ENCODE measurements around the gene TRIM44.

The TRIM44 gene

DNA sequence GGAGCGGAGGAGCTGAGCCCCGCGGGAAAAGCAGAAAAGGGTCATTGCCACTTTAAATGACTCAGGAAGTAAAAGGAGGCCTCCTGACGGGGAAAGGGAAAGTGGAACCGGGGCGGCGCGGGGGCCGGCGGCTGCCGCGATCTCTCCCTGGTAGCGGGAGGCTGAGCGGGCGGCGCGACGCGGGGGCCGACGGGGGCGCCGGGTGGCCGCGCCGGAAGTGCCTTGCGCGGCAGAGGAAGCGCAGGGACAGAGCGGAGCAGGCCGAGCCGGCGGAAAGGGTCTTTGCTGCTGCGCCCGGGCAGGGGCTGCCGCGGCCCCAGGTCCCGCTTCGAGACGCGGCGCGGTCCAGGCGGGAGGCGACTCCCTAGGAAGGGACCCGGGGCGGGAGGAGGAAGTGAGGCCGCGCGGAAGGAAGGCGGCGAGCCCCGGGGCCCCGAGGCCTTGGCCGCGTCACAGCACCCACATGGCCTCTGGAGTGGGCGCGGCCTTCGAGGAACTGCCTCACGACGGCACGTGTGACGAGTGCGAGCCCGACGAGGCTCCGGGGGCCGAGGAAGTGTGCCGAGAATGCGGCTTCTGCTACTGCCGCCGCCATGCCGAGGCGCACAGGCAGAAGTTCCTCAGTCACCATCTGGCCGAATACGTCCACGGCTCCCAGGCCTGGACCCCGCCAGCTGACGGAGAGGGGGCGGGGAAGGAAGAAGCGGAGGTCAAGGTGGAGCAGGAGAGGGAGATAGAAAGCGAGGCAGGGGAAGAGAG lies at the start of gene TRIM44:
Gene TRIM44, plus strand, starts transcription at position 127 of the 759 bp plus-strand sequence. Its CDS starts 337 bp downstream, at position 464.
- no peak within 1 kb of the TSS for H3K27ac ChIP-seq (ENCODE audit: low read depth, low read length, poor library complexity, severe bottlenecking)
- no peaks in the 10 kb centered on the region for H3F3A ChIP-seq (ENCODE audit: insufficient read depth, low read length)
- H3K27me3 ChIP-seq (ENCODE audit: insufficient read depth, low read length) = no peaks in the 10 kb centered on the region
- H3K4me3 ChIP-seq (ENCODE audit: low read depth, low read length, poor library complexity, severe bottlenecking) = peak within 1 kb of the TSS; percentile 60
- peaks cover 11% of the 10 kb centered on the region; the same call in 1 of the 2 replicates for H3K9me3 ChIP-seq (ENCODE audit: low read length)
- peak within 1 kb of the TSS; percentile 69 for H3K4me2 ChIP-seq (ENCODE audit: low read length)
- no peak for TF ChIP-seq CTCF (IDR thresholded peaks at IDR 0.05; ENCODE audit: low read length)
- no peak for TF ChIP-seq EZH2 (IDR thresholded peaks at IDR 0.05; ENCODE audit: borderline replicate concordance, low read length)
- H3K9ac ChIP-seq (ENCODE audit: low read length) = peak within 1 kb of the TSS; percentile 46
- no peaks in the 10 kb centered on the region for H4K20me1 ChIP-seq (ENCODE audit: insufficient read depth, low read length)
- peaks cover 12% of the 10 kb centered on the region for H3K36me3 ChIP-seq (ENCODE audit: insufficient read depth, low read length)
- H2AFZ ChIP-seq (ENCODE audit: low read length) = peak within 1 kb of the TSS; percentile 45; the same call in 1 of the 2 replicates
- H3K4me1 ChIP-seq (ENCODE audit: insufficient read depth, low read length, severe bottlenecking) = peaks cover 31% of the 10 kb centered on the region
- peaks cover under 1% of the 10 kb centered on the region; the same call in 1 of the 2 replicates for H3K79me2 ChIP-seq (ENCODE audit: insufficient read depth, low read length)
- no peaks in the 10 kb centered on the region for H3K9me2 ChIP-seq (ENCODE audit: low read depth, low read length)

- Histone ChIP-seq H3K9ac (ENCODE audit: low read length) (no peak overlapping the region), H3K9me3 (ENCODE audit: low read length) (no peaks in the 10 kb centered on the region), H4K20me1 (ENCODE audit: insufficient read depth, low read length) (no peaks in the 10 kb centered on the region), H2AFZ (ENCODE audit: low read length) (no peak overlapping the region), H3F3A (ENCODE audit: insufficient read depth, low read length) (no peaks in the 10 kb centered on the region), H3K36me3 (ENCODE audit: insufficient read depth, low read length) (no peaks in the 10 kb centered on the region), H3K4me3 (ENCODE audit: low read depth, low read length, poor library complexity, severe bottlenecking) (no peak overlapping the region), H3K4me1 (ENCODE audit: insufficient read depth, low read length, severe bottlenecking) (no peaks in the 10 kb centered on the region), H3K4me2 (ENCODE audit: low read length) (no peak overlapping the region), H3K27ac (ENCODE audit: low read depth, low read length, poor library complexity, severe bottlenecking) (no peak overlapping the region), H3K9me2 (ENCODE audit: low read depth, low read length) (no peaks in the 10 kb centered on the region), H3K27me3 (ENCODE audit: insufficient read depth, low read length) (no peaks in the 10 kb centered on the region), H3K79me2 (ENCODE audit: insufficient read depth, low read length) (no peaks in the 10 kb centered on the region)
- TF ChIP-seq EZH2 (IDR thresholded peaks at IDR 0.05; ENCODE audit: borderline replicate concordance, low read length) (no peak), CTCF (IDR thresholded peaks at IDR 0.05; ENCODE audit: low read length) (no peak)
These were observed 47.5 kb upstream of the TRIM44 start for GRCh38 chr11:35614939-35615569.

DNA sequence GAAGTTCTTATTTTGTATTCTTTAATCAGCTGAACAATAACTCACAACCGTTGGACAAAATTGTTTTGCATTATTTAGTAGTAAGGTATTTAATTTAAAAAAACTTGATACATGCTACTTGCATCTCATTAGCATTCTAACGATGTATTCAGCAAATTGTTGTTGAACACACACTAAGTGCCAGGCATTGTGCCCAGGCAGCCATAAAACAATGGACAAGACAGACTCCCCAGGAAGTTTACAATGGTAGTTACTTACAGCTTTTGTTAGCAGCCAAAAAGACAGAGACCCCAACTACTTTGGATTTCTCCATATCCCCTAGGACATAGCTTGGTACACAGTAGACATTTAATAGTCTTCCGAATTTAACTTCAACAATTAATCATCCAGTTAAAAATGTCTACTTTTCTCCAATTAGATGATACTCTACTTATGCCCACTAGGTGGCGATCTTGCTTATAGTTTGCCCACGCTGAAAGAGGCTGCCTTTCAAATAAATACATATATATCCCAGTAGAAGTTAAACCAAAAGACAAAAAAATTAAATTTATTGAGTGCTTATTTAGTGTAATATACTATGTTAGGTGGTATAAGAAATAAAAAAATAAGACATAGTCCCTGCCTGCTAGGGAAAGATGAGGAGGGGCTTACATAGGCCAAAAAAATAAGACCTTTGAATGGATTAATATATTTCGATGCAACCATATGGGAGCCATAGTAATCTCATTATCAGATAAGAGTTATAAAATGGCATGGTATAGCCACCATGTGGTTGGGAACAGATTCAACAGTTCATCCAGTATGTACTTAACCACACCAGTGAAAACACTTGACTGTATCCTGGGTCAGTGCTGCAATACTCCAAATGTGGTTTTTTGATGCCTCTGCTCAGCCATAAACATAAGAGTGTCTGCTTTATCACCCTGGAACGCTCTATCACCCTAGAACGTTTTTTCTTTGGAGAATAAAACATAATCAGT lies 46.4 kb upstream of the TRIM44 start:
- Histone ChIP-seq H3K4me1 (ENCODE audit: insufficient read depth, low read length, severe bottlenecking) (no peaks in the 10 kb centered on the region), H2AFZ (ENCODE audit: low read length) (no peak overlapping the region), H4K20me1 (ENCODE audit: insufficient read depth, low read length) (no peaks in the 10 kb centered on the region), H3K36me3 (ENCODE audit: insufficient read depth, low read length) (no peaks in the 10 kb centered on the region), H3K4me2 (ENCODE audit: low read length) (no peak overlapping the region), H3F3A (ENCODE audit: insufficient read depth, low read length) (no peaks in the 10 kb centered on the region), H3K9ac (ENCODE audit: low read length) (no peak overlapping the region), H3K9me2 (ENCODE audit: low read depth, low read length) (no peaks in the 10 kb centered on the region), H3K27me3 (ENCODE audit: insufficient read depth, low read length) (no peaks in the 10 kb centered on the region), H3K9me3 (ENCODE audit: low read length) (no peaks in the 10 kb centered on the region), H3K79me2 (ENCODE audit: insufficient read depth, low read length) (no peaks in the 10 kb centered on the region), H3K4me3 (ENCODE audit: low read depth, low read length, poor library complexity, severe bottlenecking) (no peak overlapping the region), H3K27ac (ENCODE audit: low read depth, low read length, poor library complexity, severe bottlenecking) (no peak overlapping the region)
- peak; percentile 74 for TF ChIP-seq CTCF (IDR thresholded peaks at IDR 0.05; ENCODE audit: low read length)
- no peak for TF ChIP-seq EZH2 (IDR thresholded peaks at IDR 0.05; ENCODE audit: borderline replicate concordance, low read length)

Data from OCI-LY1 (cell line).